NCI-H128 (cell line): ENCODE results near the gene PIAS1.
"Not testable (repeated sequence)": the region's sequence is repeated elsewhere in the genome, so short reads cannot be mapped to it uniquely, and the experiment has no call there.

ENCODE experiments used
- DNase-seq: peaks from one replicate; lab custom pipeline; 2025; ENCODE audit not compliant: unreplicated experiment; lab: John Stamatoyannopoulos, UW

PIAS1 gene

DNA sequence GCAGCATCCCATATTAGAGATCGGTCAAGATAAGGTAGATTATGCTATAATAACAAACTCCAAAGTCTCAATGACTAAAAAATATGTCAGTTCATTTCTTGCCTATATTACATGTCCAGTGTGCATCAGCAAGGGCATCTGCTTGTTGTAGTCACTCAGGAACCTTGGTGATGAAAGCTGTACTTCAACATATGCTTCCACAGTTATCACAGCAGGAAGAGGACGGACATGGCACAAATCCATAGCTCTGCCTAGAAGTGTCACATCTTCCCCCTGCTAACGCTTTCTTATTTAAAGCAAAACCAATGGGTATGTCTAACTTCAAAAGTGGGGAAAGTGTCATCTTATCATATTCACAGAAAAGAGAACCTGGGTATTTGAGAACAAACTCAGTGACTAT lies 20.0 kb upstream of the PIAS1 start:
- DNase-seq: no peak

DNA sequence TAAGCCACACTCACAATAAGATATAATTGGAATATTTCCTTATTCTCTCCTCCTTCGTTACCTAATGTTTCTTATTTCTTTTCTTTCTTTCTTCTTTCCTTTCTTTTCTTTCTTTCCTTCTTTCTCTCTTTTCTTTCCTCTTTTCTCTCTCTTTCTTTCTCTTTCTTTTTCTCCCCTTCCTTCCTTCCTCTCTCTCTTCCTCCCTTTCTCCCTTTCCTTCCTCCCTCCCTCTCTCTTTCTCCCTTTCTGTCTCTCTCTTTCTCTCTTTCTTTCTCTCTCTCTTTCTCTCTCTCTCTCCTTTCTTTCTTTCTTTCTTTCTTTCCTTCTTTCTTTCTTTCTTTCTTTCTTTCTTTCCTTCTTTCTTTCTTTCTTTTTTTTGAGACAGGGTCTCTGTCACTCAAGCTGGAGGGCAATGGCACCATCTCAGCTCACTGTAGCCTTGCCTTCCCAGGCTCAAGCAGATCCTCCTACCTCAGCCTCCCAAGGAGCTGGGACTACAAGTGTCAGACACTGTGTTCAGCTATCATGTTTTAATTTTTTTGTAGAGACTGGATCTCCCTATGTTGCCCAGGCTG lies 19.3 kb upstream of the PIAS1 start:
- no peak for DNase-seq

DNA sequence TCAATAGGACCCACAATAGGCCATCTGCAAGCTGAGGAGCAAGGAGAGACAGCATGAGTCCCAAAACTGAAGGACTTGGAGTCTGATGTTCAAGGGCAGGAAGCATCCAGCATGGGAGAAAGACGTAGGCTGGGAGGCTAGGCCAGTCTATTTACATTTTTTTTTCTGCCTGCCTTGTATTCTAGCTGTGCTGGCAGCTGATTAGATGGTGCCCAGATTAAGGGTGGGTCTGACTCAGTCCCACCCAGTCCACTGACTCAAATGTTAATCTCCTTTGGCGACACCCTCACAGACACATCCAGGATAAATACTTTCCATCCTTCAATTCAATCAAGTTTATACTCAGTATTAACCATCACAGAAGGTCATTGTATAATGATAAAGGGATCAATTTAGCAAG lies 15.9 kb upstream of the PIAS1 start:
- no peak for DNase-seq

- DNase-seq: no peak
These were observed 14.0 kb upstream of the PIAS1 start for GRCh38 chr15:68040144-68040543.

- DNase-seq: no peak
These were observed 11.8 kb upstream of the PIAS1 start for GRCh38 chr15:68042156-68042854.

DNA sequence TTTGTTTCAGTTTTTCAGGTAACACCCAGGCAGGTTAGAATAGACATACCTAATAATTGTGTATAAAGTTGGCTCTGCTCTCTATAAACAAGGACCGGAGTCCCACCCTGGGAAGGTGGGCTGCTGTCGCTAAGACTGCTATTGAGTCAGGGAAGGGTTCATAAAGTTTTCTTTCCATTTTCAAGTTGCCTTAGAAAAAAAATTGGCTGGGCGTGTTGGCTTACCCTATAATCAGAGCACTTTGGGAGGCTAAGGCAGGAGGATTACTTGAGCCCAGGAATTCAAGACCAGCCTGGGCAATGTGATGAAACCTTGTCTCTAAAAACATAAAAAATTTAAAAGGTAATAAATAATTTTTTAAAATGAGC lies 11.3 kb upstream of the PIAS1 start:
- DNase-seq: no peak

- DNase-seq: no peak
These were observed 8.5 kb upstream of the PIAS1 start for GRCh38 chr15:68045289-68046265.

DNA sequence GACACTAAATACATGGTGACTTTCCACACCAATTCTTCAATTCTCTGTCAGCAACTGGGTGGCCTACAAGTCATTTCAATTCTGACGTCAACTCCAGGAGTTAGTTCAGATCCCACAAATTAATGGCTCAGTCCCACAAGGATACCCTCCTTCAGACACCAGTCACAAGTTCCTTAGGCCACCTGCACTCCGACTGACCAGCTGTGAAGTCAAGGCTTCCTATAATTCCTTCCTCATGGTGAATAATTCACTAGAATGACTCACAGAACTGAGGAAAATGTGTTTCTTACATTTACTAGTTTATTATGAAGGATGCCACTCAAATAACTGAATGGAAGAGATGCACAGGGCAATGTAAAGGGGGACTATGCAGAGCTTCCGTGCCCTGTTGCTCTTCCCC lies 6.3 kb upstream of the PIAS1 start:
- DNase-seq: no peak

DNA sequence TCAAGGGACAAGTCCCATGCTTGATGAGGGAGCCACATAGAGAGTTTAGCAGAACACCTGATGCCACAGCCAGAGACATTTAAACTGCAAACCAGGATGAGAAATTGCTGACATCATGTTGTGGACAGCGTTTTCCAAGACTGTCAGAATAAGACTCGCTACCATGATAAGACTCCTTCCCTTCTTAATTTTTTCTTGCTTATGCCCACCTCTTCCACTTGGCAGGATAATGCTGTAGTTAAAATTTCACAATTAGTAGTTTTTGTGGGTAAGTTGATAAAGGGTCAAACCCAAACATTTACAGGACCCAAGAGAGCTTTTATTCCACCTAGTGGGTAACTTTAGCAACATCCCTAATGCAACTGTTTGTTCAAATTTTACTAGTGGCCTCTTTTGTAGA lies 3.0 kb upstream of the PIAS1 start:
- no peak for DNase-seq

GRCh38 chr15:68051907-68052306 lies 2.2 kb upstream of the PIAS1 start:
- no peak for DNase-seq

DNA sequence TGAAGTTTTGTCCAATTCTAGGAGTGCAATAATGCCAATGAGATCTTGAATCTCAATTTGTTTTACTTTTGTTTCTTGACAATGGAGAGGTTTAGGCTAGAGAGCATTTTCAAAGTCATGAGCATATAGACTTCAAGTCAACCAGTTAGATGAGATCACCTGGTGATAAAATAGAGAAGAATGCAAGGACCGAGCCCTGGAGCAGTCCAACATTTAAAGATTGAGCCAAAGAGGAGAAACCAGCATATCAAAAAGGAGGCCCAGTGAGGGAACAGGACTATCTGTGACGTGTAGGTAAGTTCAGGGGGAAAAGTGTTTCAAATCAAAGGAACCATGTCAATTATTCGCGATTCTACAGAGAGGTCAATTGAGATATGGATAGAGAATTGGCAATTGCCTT lies 1.7 kb upstream of the PIAS1 start:
- no peak for DNase-seq

DNA sequence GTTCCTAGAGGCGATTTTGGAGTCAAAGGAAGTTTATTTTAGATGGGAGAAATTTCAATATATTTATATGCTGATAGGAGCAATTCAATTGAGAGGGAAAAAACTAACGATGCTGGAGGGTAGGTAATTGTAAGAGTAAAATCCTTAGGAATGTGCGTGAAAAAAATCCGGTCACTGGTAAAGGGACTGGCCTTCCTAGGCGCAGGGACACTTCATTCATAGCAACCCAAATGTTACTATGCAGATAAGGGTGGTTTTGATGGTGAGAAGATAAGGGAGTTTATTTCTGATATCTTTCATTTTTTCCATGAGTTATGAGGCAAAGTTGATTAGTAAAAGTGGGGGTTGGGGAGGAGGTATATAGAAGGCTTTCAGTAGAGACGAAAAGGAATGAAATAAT lies 1.1 kb upstream of the PIAS1 start:
- DNase-seq: no peak

DNA sequence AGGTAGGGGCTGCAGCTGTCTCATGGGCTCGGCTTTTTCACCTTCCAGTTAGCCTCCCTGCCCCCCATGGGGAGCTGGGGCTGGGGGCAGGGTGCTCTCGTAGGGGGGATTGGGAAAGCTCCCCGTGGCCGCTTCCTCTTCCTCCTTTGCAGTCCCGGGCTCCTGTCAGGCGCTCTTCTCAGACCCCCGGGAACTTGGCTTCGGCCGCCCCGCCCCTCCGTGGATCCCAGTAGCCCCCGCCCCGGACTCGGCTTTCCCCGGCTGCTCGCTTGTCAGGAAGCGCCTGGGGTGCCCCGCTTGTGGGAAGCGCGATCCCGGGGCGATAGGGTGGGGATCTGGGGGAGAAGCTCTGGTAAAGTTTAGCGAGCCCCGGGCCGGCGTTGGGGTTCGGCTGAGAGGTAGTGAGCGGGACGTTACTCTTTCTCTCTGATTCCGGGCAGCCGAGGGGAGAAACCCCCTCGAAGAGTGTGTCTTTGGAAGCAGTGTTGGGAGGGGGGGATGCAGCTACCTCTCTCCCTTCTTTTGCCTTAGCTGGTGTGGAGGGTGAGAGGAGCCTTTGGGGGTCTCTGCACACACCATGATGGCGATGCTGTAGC lies 611 bp downstream of the PIAS1 start:
- peak; percentile 5 for DNase-seq

DNA sequence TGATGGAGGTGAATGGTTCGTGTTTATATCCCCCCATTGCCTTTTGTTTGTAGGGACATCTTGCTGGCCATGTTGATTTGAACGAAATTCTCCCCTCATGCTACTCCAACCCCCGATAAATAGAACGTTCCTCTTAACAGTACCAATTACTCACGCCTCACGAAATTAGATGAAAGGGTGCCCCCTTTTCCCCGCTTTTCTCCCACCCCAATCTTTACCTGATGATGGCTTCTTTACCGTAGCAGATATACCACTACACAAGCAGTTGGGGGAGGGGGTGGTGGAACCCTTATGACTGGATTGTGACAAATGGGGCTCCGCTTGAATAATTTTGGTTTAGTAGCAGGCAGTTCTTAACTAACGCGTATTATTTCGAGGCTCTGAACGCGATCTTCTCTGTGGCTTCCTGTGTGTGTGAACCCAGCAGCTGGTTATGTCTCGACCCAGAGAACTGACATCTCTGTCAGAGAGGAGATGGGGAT lies 1.1 kb downstream of the PIAS1 start:
- peak; percentile 16 for DNase-seq

- DNase-seq: no peak
These were observed 2.2 kb downstream of the PIAS1 start for GRCh38 chr15:68056097-68056865.

GRCh38 chr15:68057034-68057433 lies 2.9 kb downstream of the PIAS1 start:
- DNase-seq: no peak

- no peak for DNase-seq
These were observed 3.6 kb downstream of the PIAS1 start for GRCh38 chr15:68057758-68058157.

DNA sequence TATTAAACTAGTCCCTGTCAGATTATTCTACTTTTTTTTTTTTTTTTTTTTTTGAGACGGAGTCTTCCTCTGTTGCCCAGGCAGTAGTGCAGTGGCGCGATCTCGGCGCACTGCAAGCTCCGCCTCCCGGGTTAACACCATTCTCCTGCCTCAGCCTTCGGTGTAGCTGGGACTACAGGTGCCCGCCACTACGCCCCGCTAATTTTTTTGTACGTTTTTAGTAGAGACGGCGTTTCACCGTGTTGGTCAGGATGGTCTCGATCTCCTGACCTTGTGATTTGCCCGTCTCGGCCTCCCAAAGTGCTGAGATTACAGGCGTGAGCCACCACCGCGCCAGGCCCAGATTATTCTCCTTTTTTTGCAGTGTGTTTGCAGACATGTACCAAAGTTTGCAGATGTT lies 4.9 kb downstream of the PIAS1 start:
- DNase-seq: not testable (repeated sequence)

DNA sequence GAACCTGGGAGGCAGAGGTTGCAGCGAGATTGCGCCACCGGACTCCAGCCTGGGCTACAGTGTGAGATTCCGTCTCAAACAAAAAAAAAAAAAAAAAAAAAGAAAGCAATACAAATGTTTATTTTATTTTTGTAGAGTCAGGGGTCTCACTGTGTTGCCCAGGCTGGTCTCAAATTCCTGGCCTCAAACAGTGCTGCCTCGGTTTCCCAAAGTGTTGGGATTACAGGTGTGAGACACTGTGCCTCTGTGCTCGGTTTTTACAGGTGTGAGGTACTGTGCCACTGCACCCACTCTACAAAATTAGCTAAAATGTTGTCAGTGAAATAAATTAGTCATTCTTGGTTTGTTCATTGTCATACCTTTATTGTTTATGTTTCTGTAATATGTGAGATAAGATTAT lies 5.5 kb downstream of the PIAS1 start:
- DNase-seq: no peak

GRCh38 chr15:68061171-68061570 lies 7.1 kb downstream of the PIAS1 start:
- no peak for DNase-seq

DNA sequence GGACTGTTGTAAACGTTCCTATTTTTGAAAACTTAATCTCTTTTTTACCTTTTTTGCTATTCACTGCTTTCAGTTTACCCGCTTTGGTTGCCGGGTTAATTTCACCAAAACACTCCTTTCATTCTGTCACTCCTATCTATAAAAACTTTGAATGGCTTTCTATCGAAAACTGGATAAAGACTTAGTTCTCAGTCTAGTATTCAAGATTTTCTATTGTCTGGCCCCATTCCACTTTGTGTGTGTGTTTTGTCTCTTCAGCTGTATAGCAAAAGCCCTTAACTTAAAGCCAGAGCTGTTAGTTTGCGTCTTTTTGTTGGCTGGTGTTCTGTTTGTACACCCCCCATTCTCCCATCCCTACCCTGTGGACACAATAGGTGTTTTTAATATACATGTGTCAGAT lies 7.5 kb downstream of the PIAS1 start:
- no peak for DNase-seq
